ENCODE results near the gene CDX2. TPM values are rescaled to one million over a fixed set of nuclear protein-coding genes. Genes with fewer than 3 reads are reported as not detected.

CDX2 gene
- total and polyA plus RNA-seq, 4 donors, result not detected

- TF ChIP-seq HNF4A (conservative IDR thresholded peaks at IDR 0.05) (no peak), SP1 (IDR thresholded peaks at IDR 0.05) (no peak), RAD21 (IDR thresholded peaks at IDR 0.05) (no peak), RXRA (IDR thresholded peaks at IDR 0.05) (no peak), YY1 (IDR thresholded peaks at IDR 0.05) (no peak), NR2F2 (IDR thresholded peaks at IDR 0.05) (no peak), GABPA (IDR thresholded peaks at IDR 0.05 in 1 of 2, conservative IDR thresholded peaks at IDR 0.05 in 1 of 2) (no peak), ZBTB33 (IDR thresholded peaks at IDR 0.05) (no peak)
These were observed 34.0 kb upstream of the CDX2 start (continued) for GRCh38 chr13:28002886-28003698.

- H3K27me3 ChIP-seq (ENCODE audit: control insufficient read depth in 4 of 4, insufficient read depth in 4 of 4, low read length in 3 of 4), result no peaks in the 10 kb centered on the region
- WGBS, result 86% methylated on average over 20 of the region's 20 CpGs
- H3K4me1 ChIP-seq (ENCODE audit: control insufficient read depth in 4 of 4, insufficient read depth in 4 of 4, low read length in 3 of 4), result no peaks in the 10 kb centered on the region
- no peak overlapping the region for H3K4me3 ChIP-seq (ENCODE audit: low read depth in 1 of 3, low read length in 3 of 3)
- no peak for DNase-seq (ENCODE audit: low spot score)
- H3K27ac ChIP-seq (ENCODE audit: low read depth in 1 of 2, low read length in 2 of 2), result no peak overlapping the region
- H3K36me3 ChIP-seq (ENCODE audit: control insufficient read depth in 4 of 4, insufficient read depth in 3 of 4, low read depth in 1 of 4, low read length in 3 of 4), result no peaks in the 10 kb centered on the region
- H3K9me3 ChIP-seq (ENCODE audit: control insufficient read depth in 4 of 4, low read length in 3 of 4), result no peaks in the 10 kb centered on the region
- TF ChIP-seq RXRA (IDR thresholded peaks at IDR 0.05) (no peak), JUND (IDR thresholded peaks at IDR 0.05) (no peak), ZBTB33 (IDR thresholded peaks at IDR 0.05) (no peak), CTCF (IDR thresholded peaks at IDR 0.05; ENCODE audit: low read depth, low read length, missing input control) (no peak), GABPA (IDR thresholded peaks at IDR 0.05 in 1 of 2, conservative IDR thresholded peaks at IDR 0.05 in 1 of 2) (no peak), SP1 (IDR thresholded peaks at IDR 0.05) (no peak), EGR1 (IDR thresholded peaks at IDR 0.05; ENCODE audit: low read depth in 2 of 2) (no peak), TAF1 (conservative IDR thresholded peaks at IDR 0.05) (no peak), NR2F2 (IDR thresholded peaks at IDR 0.05) (no peak)
- H3K9ac ChIP-seq (ENCODE audit: low read depth in 1 of 2, low read length in 2 of 2), result no peak overlapping the region
These were observed 32.8 kb upstream of the CDX2 start for GRCh38 chr13:28001837-28002473.

GRCh38 chr13:28001049-28001448 is 31.9 kb upstream of the CDX2 start:
- no peak overlapping the region for H3K4me3 ChIP-seq (ENCODE audit: low read depth in 1 of 3, low read length in 3 of 3)
- no peak for DNase-seq (ENCODE audit: low spot score)
- WGBS, result 94% methylated on average over 11 of the region's 11 CpGs
- H3K27me3 ChIP-seq (ENCODE audit: control insufficient read depth in 4 of 4, insufficient read depth in 4 of 4, low read length in 3 of 4), result no peaks in the 10 kb centered on the region
- no peaks in the 10 kb centered on the region for H3K36me3 ChIP-seq (ENCODE audit: control insufficient read depth in 4 of 4, insufficient read depth in 3 of 4, low read depth in 1 of 4, low read length in 3 of 4)
- H3K9me3 ChIP-seq (ENCODE audit: control insufficient read depth in 4 of 4, low read length in 3 of 4), result no peaks in the 10 kb centered on the region
- TF ChIP-seq GABPA (IDR thresholded peaks at IDR 0.05 in 1 of 2, conservative IDR thresholded peaks at IDR 0.05 in 1 of 2) (no peak), YY1 (IDR thresholded peaks at IDR 0.05) (no peak), SP1 (IDR thresholded peaks at IDR 0.05) (no peak), FOXA1 (IDR thresholded peaks at IDR 0.05) (no peak), NR2F2 (IDR thresholded peaks at IDR 0.05) (no peak), HNF4G (IDR thresholded peaks at IDR 0.05) (no peak), RAD21 (IDR thresholded peaks at IDR 0.05) (no peak)
- H3K9ac ChIP-seq (ENCODE audit: low read depth in 1 of 2, low read length in 2 of 2), result no peak overlapping the region
- H3K27ac ChIP-seq (ENCODE audit: low read depth in 1 of 2, low read length in 2 of 2), result no peak overlapping the region
- H3K4me1 ChIP-seq (ENCODE audit: control insufficient read depth in 4 of 4, insufficient read depth in 4 of 4, low read length in 3 of 4), result no peaks in the 10 kb centered on the region
